ENCODE data around the gene COL3A1. TPM values are rescaled to one million over a fixed set of nuclear protein-coding genes. Genes with fewer than 3 reads are reported as not detected.

The COL3A1 gene
- total and polyA plus RNA-seq, 2 of the 8 experiments (the other 6 are each of a cell fraction or from before 2014, with no cell fraction given), result 0.07 to 0.11 TPM

GRCh38 chr2:188931361-188931760, 42.8 kb upstream of the COL3A1 start (continued):
- TF ChIP-seq EGR1 (IDR thresholded peaks at IDR 0.05; ENCODE audit: borderline replicate concordance, low read depth, low read length) (no peak), PHF8 (conservative IDR thresholded peaks at IDR 0.05; ENCODE audit: low read depth, low read length) (no peak), USF2 (IDR thresholded peaks at IDR 0.05; ENCODE audit: low read length) (no peak), SIN3A (conservative IDR thresholded peaks at IDR 0.05 in 1 of 2, IDR thresholded peaks at IDR 0.05 in 1 of 2; ENCODE audit: low read depth in 1 of 2, low read length in 2 of 2) (no peak), YY1 (IDR thresholded peaks at IDR 0.05; ENCODE audit: low read depth, low read length) (no peak), HDAC2 (IDR thresholded peaks at IDR 0.05; ENCODE audit: borderline replicate concordance in 1 of 2, low read depth in 2 of 2, low read length in 2 of 2) (no peak)

Measured in H1 (cell line).